G401.6 (cell line): Measurements from ENCODE around the gene CMTM2.

Source experiments
- FAIRE-seq: peaks from 2 replicates; lab custom pipeline; 2012; peaks lifted over from hg19 to GRCh38; lab: Jason Lieb, UNC

Gene CMTM2

DNA sequence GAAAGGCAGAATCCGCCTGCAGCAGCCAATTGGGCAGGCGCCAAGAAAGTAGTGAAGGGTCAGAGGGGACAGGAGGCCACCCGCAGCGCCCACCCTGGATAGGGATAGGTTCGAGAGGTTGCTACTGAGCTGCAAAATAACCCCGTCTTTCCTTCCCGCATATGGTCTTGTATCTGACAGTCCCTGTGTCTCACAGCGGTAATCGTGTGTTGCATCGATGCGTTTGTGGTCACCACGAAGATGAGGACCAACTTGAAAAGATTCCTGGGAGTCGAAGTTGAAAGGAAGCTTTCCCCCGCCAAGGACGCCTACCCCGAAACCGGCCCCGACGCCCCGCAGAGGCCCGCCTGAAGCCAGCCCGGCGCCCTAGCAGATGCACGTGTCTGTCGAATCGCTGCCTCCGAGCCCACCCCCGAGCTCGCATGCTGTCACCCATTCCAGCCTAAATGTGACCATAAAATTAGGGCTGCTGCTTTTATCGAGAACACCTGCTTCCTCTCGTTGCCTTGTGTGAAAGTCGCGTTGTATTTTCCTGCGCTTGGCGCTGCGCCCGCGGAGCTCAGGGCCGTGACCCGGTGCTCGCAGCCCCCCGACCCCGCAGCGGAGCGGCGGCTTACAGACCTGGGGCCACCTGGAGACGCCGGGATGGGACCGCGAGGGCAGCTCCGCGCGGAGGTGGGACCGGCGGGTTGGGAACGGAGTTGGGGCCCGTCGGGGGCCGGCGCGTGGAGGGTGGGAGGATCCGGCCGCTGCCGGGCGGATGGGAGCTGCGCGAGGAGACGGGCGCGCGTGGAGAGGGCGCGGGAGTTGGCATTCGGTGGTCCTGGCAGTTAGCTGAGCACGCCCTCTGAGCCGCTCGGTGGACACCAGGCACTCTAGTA, at the start of gene CMTM2:
Gene CMTM2 (plus strand): TSS at position 813 of the 881 bp plus-strand sequence. CDS start 145 bp downstream, outside the sequence.
- FAIRE-seq, result no peak

DNA sequence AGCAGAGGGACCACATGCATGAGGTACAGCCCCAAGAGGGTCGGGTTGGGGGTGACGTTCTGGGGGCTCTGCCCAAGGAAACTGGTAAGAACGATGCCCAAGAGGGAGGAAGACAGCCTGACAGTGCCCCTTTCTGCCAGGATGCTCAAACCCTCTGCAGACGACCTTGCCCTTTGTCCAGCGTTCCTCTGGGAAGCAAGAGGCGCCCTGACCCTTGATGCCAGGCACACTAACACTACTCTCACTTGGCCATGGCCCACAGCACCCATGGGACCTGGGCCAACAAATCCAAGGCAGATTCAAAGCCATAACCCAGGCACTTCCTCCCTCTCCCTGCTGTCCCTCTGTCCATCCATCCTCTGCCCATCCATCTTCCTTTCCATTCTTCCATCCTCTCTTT, 49.8 kb upstream of the CMTM2 start:
- FAIRE-seq, result no peak

GRCh38 chr16:66534376-66534799, 44.9 kb upstream of the CMTM2 start:
- FAIRE-seq, result no peak

GRCh38 chr16:66536525-66536924, 42.7 kb upstream of the CMTM2 start:
- no peak for FAIRE-seq

DNA sequence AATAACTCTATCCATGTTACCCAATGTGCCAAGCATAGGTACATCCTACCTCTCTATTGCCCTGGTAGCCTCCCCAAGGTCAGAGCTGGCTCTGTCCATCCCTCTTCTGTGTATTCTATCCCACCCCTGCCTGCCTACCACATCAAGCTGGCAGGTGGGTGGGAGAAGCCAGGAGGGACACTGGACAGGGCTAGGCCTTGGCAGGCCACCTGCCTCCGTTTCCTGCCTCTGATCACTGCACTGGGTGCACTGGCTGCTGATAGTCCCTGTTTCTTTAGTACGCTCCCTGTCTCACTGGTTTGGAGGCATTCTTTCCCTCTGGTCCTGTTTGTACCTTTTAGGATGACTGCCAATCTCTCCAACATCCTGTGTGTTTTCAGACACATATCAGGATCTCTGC, 42.0 kb upstream of the CMTM2 start:
- no peak for FAIRE-seq

DNA sequence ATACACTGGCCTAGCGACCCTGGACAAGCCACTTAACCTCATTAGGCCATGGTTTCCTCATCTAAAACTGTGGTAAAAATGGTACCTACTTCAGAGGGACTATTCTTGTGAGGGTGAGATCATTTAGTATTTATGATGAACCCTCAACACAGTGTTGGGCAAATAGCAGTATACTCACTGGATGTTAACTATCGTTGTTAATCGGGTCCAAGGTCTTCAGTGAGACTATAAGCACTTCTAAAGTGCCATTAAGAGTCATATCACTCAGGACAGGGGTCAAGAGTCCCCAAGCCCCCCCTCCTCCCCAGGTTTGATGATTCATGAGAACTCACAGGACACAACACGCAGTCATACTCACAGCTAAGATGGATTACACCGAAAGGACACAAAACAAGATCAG, 40.4 kb upstream of the CMTM2 start:
- FAIRE-seq, result no peak

DNA sequence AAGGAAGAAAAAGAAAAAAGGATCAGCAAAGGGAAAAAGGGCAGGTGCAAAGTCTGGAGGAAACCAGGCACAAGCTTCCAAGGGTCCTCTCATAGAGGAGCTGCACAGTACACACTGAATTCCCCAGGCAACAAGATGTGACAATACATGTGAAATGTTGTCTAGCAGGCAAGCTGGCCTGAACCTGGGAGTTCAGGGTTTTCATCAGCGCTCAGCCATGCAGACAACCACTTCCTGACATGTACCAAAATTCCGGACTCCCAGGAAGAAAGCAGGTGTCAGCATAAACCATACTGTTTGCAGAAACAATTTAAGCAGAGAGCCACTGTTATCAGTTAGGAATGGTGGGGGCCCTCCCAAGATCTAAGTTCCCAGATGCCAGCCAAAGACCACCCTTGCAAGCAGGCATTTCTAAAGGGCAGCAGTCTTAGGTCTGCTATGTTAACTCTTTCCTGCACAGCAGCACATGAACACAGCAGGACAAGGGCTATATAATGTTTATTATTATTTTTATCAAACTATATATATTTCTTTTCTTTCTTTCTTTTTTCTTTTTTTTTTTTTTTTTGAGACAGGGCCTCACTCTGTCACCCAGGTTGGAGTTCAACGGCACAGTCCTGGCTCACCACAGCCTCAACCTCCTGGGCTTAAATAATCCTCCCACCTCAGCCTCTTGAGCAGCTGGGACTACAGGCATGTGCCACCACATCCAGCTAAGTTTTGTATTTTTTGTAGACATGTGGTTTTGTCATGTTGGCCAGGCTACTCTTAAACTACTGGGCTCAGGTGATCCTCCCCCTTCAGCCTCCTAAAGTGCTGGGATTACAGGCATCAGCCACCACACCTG, 39.4 kb upstream of the CMTM2 start:
- FAIRE-seq, result no peak

GRCh38 chr16:66541388-66542355, 37.6 kb upstream of the CMTM2 start:
- FAIRE-seq, result no peak

DNA sequence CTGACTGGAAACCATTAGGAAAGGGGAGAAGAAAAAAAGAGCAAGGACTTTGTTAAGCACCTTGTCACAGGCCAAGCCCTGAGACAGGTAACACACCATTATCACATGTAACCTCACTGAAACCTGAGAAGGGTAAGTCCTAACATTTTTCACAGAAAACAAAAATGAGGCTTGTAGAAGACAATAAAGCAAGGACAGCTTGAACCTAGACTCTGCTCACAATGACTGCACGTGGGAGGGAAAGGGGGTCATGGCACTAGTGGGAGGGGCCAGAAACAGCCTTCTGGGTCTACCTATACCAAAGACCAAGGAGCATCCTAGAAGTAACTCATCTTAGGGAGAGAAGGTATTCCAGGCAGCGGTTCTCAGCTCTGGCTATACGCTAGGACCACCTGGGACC, 36.9 kb upstream of the CMTM2 start:
- no peak for FAIRE-seq

- no peak for FAIRE-seq
Measured at GRCh38 chr16:66543541-66543940, 35.7 kb upstream of the CMTM2 start.

GRCh38 chr16:66544016-66544757, 35.1 kb upstream of the CMTM2 start:
- no peak for FAIRE-seq

DNA sequence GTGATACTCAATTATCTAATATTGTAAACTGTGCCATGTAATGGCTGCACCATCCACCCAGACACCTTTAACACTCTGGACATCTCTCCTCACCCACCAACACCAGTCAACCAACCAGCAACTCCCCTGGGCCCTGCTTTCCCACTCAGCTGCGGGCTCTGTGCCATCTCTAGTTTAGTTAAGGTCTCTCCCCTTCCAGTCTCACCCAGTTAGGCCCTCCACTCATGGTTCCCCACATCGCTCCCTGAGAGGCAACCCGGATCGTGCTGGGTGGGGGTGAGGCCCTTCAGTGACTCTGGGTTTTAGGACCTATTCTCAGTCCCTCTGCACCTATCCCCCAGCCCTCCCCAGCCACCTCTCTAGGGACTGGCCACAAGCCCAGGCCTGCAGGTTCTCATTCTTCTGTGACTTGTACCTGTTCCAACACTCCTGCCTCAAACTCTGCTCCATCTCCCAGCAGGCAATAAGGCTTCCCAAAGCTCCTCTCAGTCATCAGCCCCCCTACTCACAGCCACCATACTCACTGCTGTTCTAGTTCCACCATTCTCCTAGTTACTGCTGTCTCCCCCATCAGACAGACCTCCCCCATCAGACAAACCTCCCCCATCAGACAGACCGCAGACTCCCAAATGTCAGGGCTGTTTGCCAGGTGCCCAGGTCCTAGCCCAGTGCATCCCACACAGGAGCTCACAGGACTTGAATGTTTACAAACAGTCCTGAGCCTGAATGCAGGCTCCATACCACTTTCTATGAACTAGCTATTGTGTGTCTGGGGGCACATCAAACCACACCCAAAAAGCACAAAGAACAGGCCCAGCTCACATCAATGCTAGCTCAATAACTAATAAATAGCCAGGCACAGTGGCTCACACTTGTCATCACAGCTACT, 31.9 kb upstream of the CMTM2 start:
- no peak for FAIRE-seq

GRCh38 chr16:66548068-66548467, 31.2 kb upstream of the CMTM2 start:
- no peak for FAIRE-seq

DNA sequence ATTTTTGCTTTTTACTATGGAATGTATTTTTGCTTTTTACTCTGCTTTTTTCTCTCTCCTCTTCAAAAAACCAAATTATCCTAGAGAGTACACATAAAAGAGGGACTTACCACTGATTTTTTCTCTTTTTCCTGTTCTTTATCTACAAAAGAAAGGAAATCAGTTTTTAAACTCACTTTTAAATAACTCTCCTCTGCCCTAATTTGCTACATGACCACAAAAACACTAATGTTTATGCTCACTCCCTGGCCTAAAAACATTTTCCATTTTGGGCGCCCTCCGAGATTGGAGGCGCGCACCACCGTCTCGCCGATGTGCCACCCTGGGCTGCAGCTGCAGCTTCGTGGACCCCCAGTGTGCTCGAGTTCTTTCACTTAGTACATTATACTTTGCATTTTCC, 30.4 kb upstream of the CMTM2 start:
- no peak for FAIRE-seq

DNA sequence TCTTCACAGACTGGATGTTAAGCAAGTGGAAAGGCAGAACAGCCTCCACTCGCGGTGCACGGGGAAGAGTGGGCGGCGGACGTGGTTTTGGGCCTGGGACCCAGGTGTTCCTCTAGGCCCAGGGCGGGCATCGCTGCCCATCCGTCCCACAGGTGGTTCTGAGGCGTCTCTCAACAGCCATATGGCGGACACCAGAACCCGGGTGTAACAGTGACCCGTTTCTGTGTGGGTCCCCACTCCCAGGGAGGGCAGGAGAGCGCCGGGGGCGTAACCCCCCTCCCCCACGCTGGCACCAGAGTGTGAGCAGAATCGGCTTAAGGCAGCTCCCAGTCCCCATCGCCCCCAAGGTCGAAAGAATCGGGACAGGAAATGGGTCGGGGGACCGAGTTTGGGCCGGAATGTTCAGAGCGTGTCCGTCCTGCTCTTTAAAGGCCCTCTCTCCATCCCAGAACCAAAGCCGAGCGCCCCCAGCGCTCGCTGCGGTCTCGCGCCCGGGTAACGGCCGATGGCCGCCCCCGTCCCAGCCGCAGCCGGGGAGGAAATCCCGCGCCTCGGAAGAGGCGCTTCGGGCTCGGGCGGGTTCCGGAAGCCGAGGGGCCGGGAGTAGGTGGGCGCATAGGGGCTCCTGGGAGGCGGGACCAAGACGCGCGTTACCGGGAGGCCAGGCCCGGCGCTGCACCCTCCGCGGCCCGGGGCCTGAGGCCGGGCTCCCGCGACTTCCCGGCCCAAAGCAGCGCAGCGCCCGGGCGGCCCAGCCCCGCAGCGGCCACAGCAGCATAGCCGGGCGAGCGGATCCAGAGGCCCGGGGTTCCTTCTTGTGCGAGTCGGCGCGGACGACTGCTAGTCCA, 29.8 kb upstream of the CMTM2 start, which contains the start of gene TK2:
Gene TK2 (minus strand): TSS at position 839 of the 848 bp plus-strand sequence. CDS start 61 bp downstream, at position 778.
- no peak for FAIRE-seq

DNA sequence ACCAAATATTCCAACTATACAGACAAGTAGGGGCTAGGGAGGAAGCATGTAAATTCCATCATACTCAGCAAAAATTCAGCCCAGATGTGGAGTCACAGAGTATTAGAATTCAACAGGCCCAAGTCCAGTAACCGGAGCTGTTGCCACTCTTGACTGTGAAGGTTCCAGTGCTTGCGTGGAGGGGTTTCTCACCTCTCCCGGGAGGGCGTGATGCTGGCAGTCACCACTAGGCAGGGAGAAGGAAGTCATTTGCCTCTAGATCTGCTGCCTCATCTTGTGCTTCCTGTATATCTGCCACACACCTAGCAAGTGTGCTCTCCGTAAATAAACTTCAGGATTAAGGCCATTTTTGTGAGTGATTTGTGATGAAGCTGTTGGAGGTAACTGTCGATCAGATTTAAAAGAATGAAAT, 27.9 kb upstream of the CMTM2 start:
- FAIRE-seq, result no peak

GRCh38 chr16:66551788-66552285, 27.4 kb upstream of the CMTM2 start:
- no peak for FAIRE-seq

- no peak for FAIRE-seq
Measured at GRCh38 chr16:66552286-66553177, 26.7 kb upstream of the CMTM2 start, which contains the start of gene CKLF. Gene CKLF, plus strand, starts transcription at chr16:66552576. Its CDS starts 140 bp downstream, at chr16:66552716.
